ENCODE measurements around the gene MTERF4. TPM values are rescaled to one million over a fixed set of nuclear protein-coding genes. Genes with fewer than 3 reads are reported as not detected.
A peak's percentile ranks its signal among the peaks of the same experiment; 100 is the strongest.

MTERF4 gene
- total RNA-seq: 10 to 100 TPM; 41.5 to 45.4 TPM

GRCh38 chr2:241102239-241102803 is at the start of gene MTERF4:
Gene MTERF4, minus strand, starts transcription at chr2:241102287. Its CDS starts 14 bp downstream, at chr2:241102273.
- POLR2A ChIA-PET: interaction anchor here (0.6 to 4.3 kb wide), 13 partner anchors 8 to 584 kb away, joined by 3 to 41 read pairs (median 4); partner anchors contain the start of genes DTYMK, FARP2, HDLBP and PASK
- CTCF ChIA-PET: no interaction called here
- H3K36me3 Mint-ChIP-seq (ENCODE audit: low read depth): peaks cover 35% of the 10 kb centered on the region
- peak within 1 kb of the TSS; percentile 97 for H3K4me3 Mint-ChIP-seq
- no peaks in the 10 kb centered on the region for H3K9me3 Mint-ChIP-seq
- H3K27me3 Mint-ChIP-seq: no peaks in the 10 kb centered on the region
- H3K4me1 Mint-ChIP-seq: peaks cover 53% of the 10 kb centered on the region
- DNase-seq: peak; percentile 89
- H3K27ac Mint-ChIP-seq: peak within 1 kb of the TSS; percentile 94

- Mint-ChIP-seq H3K36me3 (ENCODE audit: low read depth) (peaks cover 26% of the 10 kb centered on the region), H3K9me3 (no peaks in the 10 kb centered on the region), H3K27ac (peak overlapping the region; percentile 84), H3K4me1 (peaks cover 47% of the 10 kb centered on the region), H3K27me3 (no peaks in the 10 kb centered on the region), H3K4me3 (peak overlapping the region; percentile 92)
- CTCF ChIA-PET: interaction anchor here (0.7 to 2.7 kb wide), 4 partner anchors 50 to 237 kb away, joined by 3 to 8 read pairs (median 4); no protein-coding TSS in a partner anchor
- DNase-seq: no peak
- POLR2A ChIA-PET: interaction anchor here (1.0 to 4.0 kb wide), 8 partner anchors 8 to 538 kb away, joined by 3 to 41 read pairs (median 6); partner anchors contain the start of genes ATG4B, MTERF4 and THAP4
These were observed 48.8 kb upstream of the MTERF4 start for GRCh38 chr2:241150660-241151530.

- Mint-ChIP-seq H3K4me1 (peaks cover 47% of the 10 kb centered on the region), H3K9me3 (no peaks in the 10 kb centered on the region), H3K27me3 (no peaks in the 10 kb centered on the region), H3K27ac (peak within 1 kb of the TSS; percentile 84), H3K36me3 (ENCODE audit: low read depth) (peaks cover 21% of the 10 kb centered on the region), H3K4me3 (peak within 1 kb of the TSS; percentile 92)
- peak; percentile 97 for DNase-seq
- POLR2A ChIA-PET: interaction anchor here (0.5 to 4.0 kb wide), 19 partner anchors 8 to 590 kb away, joined by 3 to 41 read pairs (median 4); partner anchors contain the start of genes ATG4B, DTYMK, DUSP28 and MTERF4
- CTCF ChIA-PET: interaction anchor here (0.6 to 2.7 kb wide), 9 partner anchors 41 to 537 kb away, joined by 3 to 8 read pairs (median 3); partner anchors contain the start of genes ATG4B and DTYMK
These were observed 48.0 kb upstream of the MTERF4 start, which contains the start of gene PPP1R7 for GRCh38 chr2:241149925-241150659. Gene PPP1R7, plus strand, starts transcription at chr2:241150467. Its CDS starts 29 bp downstream, at chr2:241150496.

- Mint-ChIP-seq H3K36me3 (ENCODE audit: low read depth) (peaks cover 16% of the 10 kb centered on the region), H3K4me3 (peak overlapping the region; percentile 92), H3K4me1 (peaks cover 45% of the 10 kb centered on the region), H3K27me3 (no peaks in the 10 kb centered on the region), H3K9me3 (no peaks in the 10 kb centered on the region), H3K27ac (peak overlapping the region; percentile 84)
- POLR2A ChIA-PET: interaction anchor here (0.5 to 4.0 kb wide), 18 partner anchors 10 to 589 kb away, joined by 3 to 41 read pairs (median 4); partner anchors contain the start of genes ATG4B, DTYMK, DUSP28 and MTERF4
- CTCF ChIA-PET: interaction anchor here (0.6 to 2.7 kb wide), 8 partner anchors 41 to 537 kb away, joined by 3 to 6 read pairs (median 3); partner anchors contain the start of genes ATG4B and DTYMK
- no peak for DNase-seq
These were observed 47.5 kb upstream of the MTERF4 start for GRCh38 chr2:241149675-241149924.

- Mint-ChIP-seq H3K4me3 (peak within 1 kb of the TSS; percentile 92), H3K4me1 (peaks cover 45% of the 10 kb centered on the region), H3K36me3 (ENCODE audit: low read depth) (peaks cover 16% of the 10 kb centered on the region), H3K9me3 (no peaks in the 10 kb centered on the region), H3K27me3 (no peaks in the 10 kb centered on the region), H3K27ac (peak within 1 kb of the TSS; percentile 84)
- peak; percentile 95 for DNase-seq
- ChIA-PET CTCF (interaction anchor here (0.6 to 2.7 kb wide), 8 partner anchors 40 to 538 kb away, joined by 3 to 6 read pairs (median 3); partner anchors contain the start of genes ATG4B and DTYMK), POLR2A (interaction anchor here (0.5 to 4.0 kb wide), 18 partner anchors 10 to 589 kb away, joined by 3 to 41 read pairs (median 4); partner anchors contain the start of genes ATG4B, DTYMK, DUSP28 and MTERF4)
These were observed 47.0 kb upstream of the MTERF4 start, which contains the start of gene PASK for GRCh38 chr2:241148891-241149674. Gene PASK, minus strand, starts transcription at chr2:241149472. Its CDS starts 6,440 bp downstream, at chr2:241143032.

GRCh38 chr2:241148239-241148638 is 46.2 kb upstream of the MTERF4 start:
- peaks cover 11% of the 10 kb centered on the region for H3K36me3 Mint-ChIP-seq (ENCODE audit: low read depth)
- ChIA-PET POLR2A (interaction anchor here (1.5 to 4.0 kb wide), 2 partner anchors 47 to 539 kb away, joined by 3 to 41 read pairs; partner anchors contain the start of genes DTYMK and MTERF4), CTCF (interaction anchor here (1.2 to 2.7 kb wide), 3 partner anchors 70 to 539 kb away, joined by 3 to 6 read pairs (median 4); partner anchors contain the start of gene DTYMK)
- no peak for DNase-seq
- no peak overlapping the region for H3K27ac Mint-ChIP-seq
- H3K4me1 Mint-ChIP-seq: peaks cover 39% of the 10 kb centered on the region
- no peaks in the 10 kb centered on the region for H3K9me3 Mint-ChIP-seq
- no peaks in the 10 kb centered on the region for H3K27me3 Mint-ChIP-seq
- peak overlapping the region; percentile 92 for H3K4me3 Mint-ChIP-seq

- no peak overlapping the region for H3K27ac Mint-ChIP-seq
- peaks cover 8% of the 10 kb centered on the region for H3K36me3 Mint-ChIP-seq (ENCODE audit: low read depth)
- H3K9me3 Mint-ChIP-seq: no peaks in the 10 kb centered on the region
- peaks cover 33% of the 10 kb centered on the region for H3K4me1 Mint-ChIP-seq
- peak overlapping the region; percentile 92 for H3K4me3 Mint-ChIP-seq
- no peaks in the 10 kb centered on the region for H3K27me3 Mint-ChIP-seq
- POLR2A ChIA-PET: interaction anchor here (1.2 kb wide), 1 partner anchor 11 kb away, joined by 3 read pairs; no protein-coding TSS in a partner anchor
- DNase-seq: no peak
- CTCF ChIA-PET: interaction anchor here (1.2 kb wide), 1 partner anchor 69 kb away, joined by 4 read pairs; no protein-coding TSS in a partner anchor
These were observed 45.2 kb upstream of the MTERF4 start for GRCh38 chr2:241147336-241147735.

GRCh38 chr2:241146286-241146685 is 44.2 kb upstream of the MTERF4 start:
- H3K9me3 Mint-ChIP-seq: no peaks in the 10 kb centered on the region
- POLR2A ChIA-PET: interaction anchor here (1.2 kb wide), 1 partner anchor 9 kb away, joined by 3 read pairs; no protein-coding TSS in a partner anchor
- DNase-seq: no peak
- peaks cover 22% of the 10 kb centered on the region for H3K4me1 Mint-ChIP-seq
- no peak overlapping the region for H3K27ac Mint-ChIP-seq
- CTCF ChIA-PET: no interaction called here
- H3K27me3 Mint-ChIP-seq: no peaks in the 10 kb centered on the region
- no peak overlapping the region for H3K4me3 Mint-ChIP-seq
- H3K36me3 Mint-ChIP-seq (ENCODE audit: low read depth): peaks cover 11% of the 10 kb centered on the region

- Mint-ChIP-seq H3K4me3 (no peak overlapping the region), H3K9me3 (no peaks in the 10 kb centered on the region), H3K27ac (no peak overlapping the region), H3K27me3 (no peaks in the 10 kb centered on the region), H3K36me3 (ENCODE audit: low read depth) (peaks cover 17% of the 10 kb centered on the region), H3K4me1 (peaks cover 1% of the 10 kb centered on the region)
- CTCF ChIA-PET: no interaction called here
- no peak for DNase-seq
- POLR2A ChIA-PET: interaction anchor here (0.8 to 1.3 kb wide), 2 partner anchors 8 to 40 kb away, joined by 3 to 4 read pairs; partner anchors contain the start of genes MTERF4 and PPP1R7
These were observed 40.5 kb upstream of the MTERF4 start for GRCh38 chr2:241142593-241142992.

- H3K4me1 Mint-ChIP-seq: no peaks in the 10 kb centered on the region
- no peaks in the 10 kb centered on the region for H3K9me3 Mint-ChIP-seq
- H3K27ac Mint-ChIP-seq: no peak overlapping the region
- no peak for DNase-seq
- ChIA-PET POLR2A (interaction anchor here (1.3 kb wide), 1 partner anchor 9 kb away, joined by 4 read pairs; the partner anchor contains the start of gene PPP1R7), CTCF (no interaction called here)
- H3K4me3 Mint-ChIP-seq: no peak overlapping the region
- H3K27me3 Mint-ChIP-seq: no peaks in the 10 kb centered on the region
- peaks cover 17% of the 10 kb centered on the region for H3K36me3 Mint-ChIP-seq (ENCODE audit: low read depth)
These were observed 40.0 kb upstream of the MTERF4 start for GRCh38 chr2:241142063-241142462.

GRCh38 chr2:241141214-241141770 is 39.2 kb upstream of the MTERF4 start:
- Mint-ChIP-seq H3K4me1 (no peaks in the 10 kb centered on the region), H3K27ac (no peak overlapping the region), H3K9me3 (no peaks in the 10 kb centered on the region), H3K36me3 (ENCODE audit: low read depth) (peaks cover 18% of the 10 kb centered on the region), H3K27me3 (no peaks in the 10 kb centered on the region), H3K4me3 (no peak overlapping the region)
- POLR2A ChIA-PET: no interaction called here
- CTCF ChIA-PET: no interaction called here
- no peak for DNase-seq
